HG03103 (cell line): ENCODE measurements around the gene SOSTDC1.
"Not testable (repeated sequence)": the region's sequence is repeated elsewhere in the genome, so short reads cannot be mapped to it uniquely, and the experiment has no call there.

Source experiments
- ATAC-seq: cut with Tn5 transposase; IDR thresholded peaks from one replicate; pipeline ENCODE4 v1.9.1; 2021; ENCODE audit warnings: low read depth; ENCODE audit not compliant: unreplicated experiment

The SOSTDC1 gene

GRCh38 chr7:16465469-16466361, at the start of gene SOSTDC1:
TSS of gene SOSTDC1 (minus strand) at chr7:16465738. CDS start at chr7:16465668, 70 bp downstream.
- ATAC-seq, result no peak

- ATAC-seq, result no peak
Measured at GRCh38 chr7:16514729-16515128, 49.2 kb upstream of the SOSTDC1 start.

- no peak for ATAC-seq
Measured at GRCh38 chr7:16514271-16514670, 48.7 kb upstream of the SOSTDC1 start.

- ATAC-seq, result no peak
Measured at GRCh38 chr7:16512097-16512496, 46.6 kb upstream of the SOSTDC1 start.

- no peak for ATAC-seq
Measured at GRCh38 chr7:16511314-16511713, 45.8 kb upstream of the SOSTDC1 start.

GRCh38 chr7:16509829-16510228, 44.3 kb upstream of the SOSTDC1 start:
- no peak for ATAC-seq

GRCh38 chr7:16506422-16506821, 40.9 kb upstream of the SOSTDC1 start:
- not testable (repeated sequence) for ATAC-seq

GRCh38 chr7:16504019-16504418, 38.5 kb upstream of the SOSTDC1 start:
- ATAC-seq, result no peak

GRCh38 chr7:16502303-16502702, 36.8 kb upstream of the SOSTDC1 start:
- no peak for ATAC-seq

GRCh38 chr7:16498122-16498521, 32.6 kb upstream of the SOSTDC1 start:
- ATAC-seq, result no peak

GRCh38 chr7:16494955-16495719, 29.6 kb upstream of the SOSTDC1 start:
- no peak for ATAC-seq

GRCh38 chr7:16494551-16494950, 29.0 kb upstream of the SOSTDC1 start:
- ATAC-seq, result no peak

GRCh38 chr7:16493266-16493665, 27.7 kb upstream of the SOSTDC1 start:
- ATAC-seq, result no peak

GRCh38 chr7:16492513-16493062, 27.1 kb upstream of the SOSTDC1 start:
- ATAC-seq, result no peak

GRCh38 chr7:16491148-16491547, 25.6 kb upstream of the SOSTDC1 start:
- ATAC-seq, result no peak

GRCh38 chr7:16484453-16485158, 19.1 kb upstream of the SOSTDC1 start:
- no peak for ATAC-seq

GRCh38 chr7:16479591-16479990, 14.1 kb upstream of the SOSTDC1 start:
- ATAC-seq, result no peak

- no peak for ATAC-seq
Measured at GRCh38 chr7:16479161-16479560, 13.6 kb upstream of the SOSTDC1 start.

- no peak for ATAC-seq
Measured at GRCh38 chr7:16471933-16472332, 6.4 kb upstream of the SOSTDC1 start.

GRCh38 chr7:16463949-16464715, 1.4 kb downstream of the SOSTDC1 start:
- ATAC-seq, result no peak
